ENCODE results near the gene SORBS2.

SORBS2 gene

DNA sequence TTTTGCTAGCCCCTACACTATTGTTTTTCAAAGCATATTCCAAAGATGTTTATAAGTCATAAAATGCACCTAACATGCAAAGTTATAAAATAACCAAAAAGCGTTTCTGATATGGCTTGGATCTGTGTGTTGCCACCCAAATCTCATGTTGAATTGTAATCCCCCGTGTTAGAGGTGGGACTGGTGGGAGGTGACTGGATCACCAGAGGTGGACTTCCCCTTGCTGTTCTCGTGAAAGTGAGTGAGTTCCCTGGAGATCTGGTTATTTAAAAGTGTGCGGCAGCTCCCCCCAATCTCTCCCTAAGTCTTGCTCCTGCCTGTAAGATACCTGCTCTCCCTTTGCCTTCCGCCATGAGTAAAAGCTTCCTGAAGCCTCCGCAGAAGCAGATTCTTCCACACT lies 22.8 kb upstream of the SORBS2 start:
- DNase-seq (ENCODE audit: insufficient read length, low spot score) (no peak), FAIRE-seq (no peak)
- TF ChIP-seq, protein P1, sequence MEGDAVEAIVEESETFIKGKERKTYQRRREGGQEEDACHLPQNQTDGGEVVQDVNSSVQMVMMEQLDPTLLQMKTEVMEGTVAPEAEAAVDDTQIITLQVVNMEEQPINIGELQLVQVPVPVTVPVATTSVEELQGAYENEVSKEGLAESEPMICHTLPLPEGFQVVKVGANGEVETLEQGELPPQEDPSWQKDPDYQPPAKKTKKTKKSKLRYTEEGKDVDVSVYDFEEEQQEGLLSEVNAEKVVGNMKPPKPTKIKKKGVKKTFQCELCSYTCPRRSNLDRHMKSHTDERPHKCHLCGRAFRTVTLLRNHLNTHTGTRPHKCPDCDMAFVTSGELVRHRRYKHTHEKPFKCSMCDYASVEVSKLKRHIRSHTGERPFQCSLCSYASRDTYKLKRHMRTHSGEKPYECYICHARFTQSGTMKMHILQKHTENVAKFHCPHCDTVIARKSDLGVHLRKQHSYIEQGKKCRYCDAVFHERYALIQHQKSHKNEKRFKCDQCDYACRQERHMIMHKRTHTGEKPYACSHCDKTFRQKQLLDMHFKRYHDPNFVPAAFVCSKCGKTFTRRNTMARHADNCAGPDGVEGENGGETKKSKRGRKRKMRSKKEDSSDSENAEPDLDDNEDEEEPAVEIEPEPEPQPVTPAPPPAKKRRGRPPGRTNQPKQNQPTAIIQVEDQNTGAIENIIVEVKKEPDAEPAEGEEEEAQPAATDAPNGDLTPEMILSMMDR (IDR thresholded peaks at IDR 0.05; ENCODE audit: insufficient read depth, missing control alignments): no peak

DNA sequence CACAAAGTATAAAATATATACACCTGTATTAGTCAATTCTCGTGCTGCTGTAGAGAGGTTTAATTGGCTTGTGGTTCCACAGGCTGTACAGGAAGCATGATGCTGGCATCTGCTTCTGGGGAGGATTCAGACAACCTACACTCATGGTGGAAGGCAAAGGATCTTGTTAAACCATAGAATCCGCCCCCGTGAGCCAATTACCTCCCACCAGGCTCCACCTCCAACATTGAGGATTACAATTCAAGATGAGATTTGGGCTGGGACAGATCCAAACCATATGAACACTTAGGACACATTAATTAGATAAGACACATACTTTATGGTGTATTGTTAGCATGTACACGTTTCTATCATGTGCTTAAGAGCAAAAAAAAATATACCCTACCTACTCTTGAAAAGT lies 22.1 kb upstream of the SORBS2 start:
- DNase-seq (ENCODE audit: insufficient read length, low spot score) (no peak), FAIRE-seq (no peak)
- TF ChIP-seq, protein P1 (IDR thresholded peaks at IDR 0.05; ENCODE audit: insufficient read depth, missing control alignments): no peak

DNA sequence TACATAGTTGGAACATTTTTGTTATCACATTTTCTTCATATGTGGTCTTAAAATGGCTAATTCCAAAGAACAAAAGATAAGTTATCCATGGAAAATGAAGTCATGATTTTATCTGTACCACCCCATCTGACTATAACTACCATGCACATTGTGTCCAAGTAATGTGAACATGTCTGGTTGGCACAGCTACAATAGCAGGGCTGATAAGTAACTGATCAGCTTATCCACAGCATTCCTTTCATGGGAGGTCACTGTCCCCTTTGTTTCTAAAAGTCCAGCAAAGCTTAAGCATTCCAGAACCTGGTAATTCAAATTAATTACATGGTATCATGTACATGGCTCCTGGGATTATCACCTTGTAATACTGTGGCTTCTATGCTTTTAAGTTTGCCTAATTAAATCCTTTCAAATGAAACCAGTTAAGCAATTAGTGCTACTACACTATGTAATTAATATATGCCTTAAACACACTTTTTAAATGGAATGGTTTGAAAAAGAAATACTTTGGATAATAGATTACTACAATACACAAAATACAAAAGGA lies 21.1 kb upstream of the SORBS2 start:
- DNase-seq (ENCODE audit: insufficient read length, low spot score): no peak
- peak; percentile 77 for FAIRE-seq
- TF ChIP-seq, protein P1 (IDR thresholded peaks at IDR 0.05; ENCODE audit: insufficient read depth, missing control alignments): no peak

DNA sequence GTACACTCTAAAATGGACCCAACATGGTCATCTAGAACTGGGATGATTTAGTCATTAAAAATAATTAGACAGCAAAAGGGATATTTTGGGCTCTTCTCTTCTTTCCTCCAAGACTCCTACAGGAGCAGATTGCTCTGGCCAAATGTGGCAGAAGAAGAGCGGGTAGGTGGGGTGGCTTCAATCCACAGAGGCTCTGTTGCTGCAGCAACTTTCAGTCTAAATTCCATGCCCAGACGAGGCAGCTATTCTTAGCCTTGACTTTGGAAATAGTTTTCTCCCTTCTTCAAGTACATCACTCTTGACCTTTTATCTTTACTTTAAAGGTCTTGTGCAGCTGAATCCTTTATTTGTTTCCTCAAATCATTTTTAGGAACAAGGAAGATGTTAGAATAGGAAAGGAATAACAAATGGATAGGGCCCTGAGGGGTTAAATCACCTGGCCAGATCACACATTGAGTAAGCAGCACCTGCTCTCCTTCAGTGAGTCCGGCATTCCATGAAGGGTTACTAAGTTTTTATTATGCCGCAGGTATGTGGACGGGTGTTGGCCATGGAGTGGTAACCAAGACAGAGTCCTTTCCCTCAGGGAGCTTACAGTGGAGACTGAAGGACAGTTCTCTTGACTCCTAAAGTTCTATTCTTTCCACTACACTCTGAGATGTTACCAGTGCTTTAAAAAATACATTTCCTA lies 19.3 kb upstream of the SORBS2 start:
- no peak for DNase-seq (ENCODE audit: insufficient read length, low spot score)
- TF ChIP-seq, protein P1 (IDR thresholded peaks at IDR 0.05; ENCODE audit: insufficient read depth, missing control alignments): no peak
- no peak for FAIRE-seq

DNA sequence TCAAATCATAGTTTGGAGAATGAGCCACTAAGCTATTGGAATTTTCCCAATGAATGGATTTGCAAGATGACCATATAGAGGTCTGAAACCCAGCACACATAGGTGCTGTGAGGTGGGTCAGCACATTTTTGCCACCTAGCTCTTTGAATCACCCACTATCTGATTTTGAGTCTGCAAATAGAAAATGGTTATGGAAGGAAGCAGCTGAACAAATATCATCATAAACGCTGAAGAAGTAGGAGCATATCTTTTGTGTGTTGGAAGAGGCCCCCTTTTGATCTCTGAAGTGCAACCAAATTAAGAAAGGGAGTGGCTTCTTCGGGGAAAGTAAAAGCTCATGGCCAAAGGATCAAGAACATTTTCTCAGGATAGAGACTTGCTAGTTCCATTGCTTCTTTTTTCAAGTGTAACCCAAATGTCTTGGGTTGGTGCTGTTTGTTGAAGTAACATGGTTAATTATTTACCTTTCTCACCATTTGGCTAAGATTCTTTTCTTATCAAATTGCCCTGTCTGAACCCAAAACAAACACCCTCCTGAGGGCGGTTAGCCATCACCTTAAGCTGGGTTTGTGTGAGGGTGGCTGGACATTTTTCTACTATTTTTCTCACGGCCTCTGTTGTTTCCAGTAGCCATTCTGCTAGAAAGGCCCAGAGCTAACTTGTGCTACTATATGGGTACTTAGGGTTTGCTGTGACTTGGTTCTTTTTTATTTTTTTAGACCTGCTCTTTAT lies 18.4 kb upstream of the SORBS2 start:
- TF ChIP-seq, protein P1 (IDR thresholded peaks at IDR 0.05; ENCODE audit: insufficient read depth, missing control alignments): no peak
- FAIRE-seq: no peak
- no peak for DNase-seq (ENCODE audit: insufficient read length, low spot score)

DNA sequence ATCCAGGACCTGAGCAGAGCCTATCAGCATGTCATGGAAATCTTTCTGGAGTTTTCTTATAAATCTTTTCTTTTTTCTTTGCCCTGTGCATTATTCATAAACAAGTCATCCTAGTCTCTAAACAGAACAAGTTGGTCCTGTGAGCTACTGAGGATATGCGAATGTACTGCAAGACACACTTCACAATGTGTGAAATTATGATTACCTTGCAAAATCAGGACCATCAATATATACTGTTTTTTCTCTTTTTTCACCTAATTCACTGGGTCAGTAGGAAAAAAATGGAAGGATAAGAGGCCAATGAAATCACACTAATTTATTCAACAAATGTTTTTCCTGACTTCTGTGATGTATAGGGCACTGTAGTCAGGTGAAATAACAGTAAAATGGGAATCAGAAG lies 14.4 kb upstream of the SORBS2 start:
- TF ChIP-seq, protein P1 (IDR thresholded peaks at IDR 0.05; ENCODE audit: insufficient read depth, missing control alignments): no peak
- no peak for FAIRE-seq
- no peak for DNase-seq (ENCODE audit: insufficient read length, low spot score)

DNA sequence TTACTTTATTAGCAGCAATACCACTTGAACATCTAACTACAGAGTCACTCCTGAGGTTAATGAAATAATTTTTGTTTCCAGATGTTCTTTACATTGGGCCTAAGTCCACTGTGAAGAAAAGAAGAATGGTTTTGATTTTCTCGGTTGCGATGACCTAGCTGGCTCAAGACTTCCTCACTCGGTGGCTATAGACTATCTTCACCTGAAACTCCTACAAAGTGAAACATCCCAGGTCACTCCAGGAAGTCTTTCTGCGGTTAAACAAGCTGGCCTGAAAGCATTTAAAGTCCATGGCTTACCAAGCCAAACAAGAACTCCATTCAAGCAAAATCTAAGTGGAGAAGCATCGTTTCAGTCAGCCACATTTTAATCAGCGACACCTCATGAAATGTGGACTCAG lies 13.7 kb upstream of the SORBS2 start:
- DNase-seq (ENCODE audit: insufficient read length, low spot score): no peak
- no peak for FAIRE-seq
- TF ChIP-seq, protein P1 (IDR thresholded peaks at IDR 0.05; ENCODE audit: insufficient read depth, missing control alignments): no peak

All from D721Med (cell line).